Spinal cord (tissue), 10 donors: Measurements from ENCODE around the gene CALN1. TPM values are rescaled to one million over a fixed set of nuclear protein-coding genes. Genes with fewer than 3 reads are reported as not detected.
A peak's percentile ranks its signal among the peaks of the same experiment; 100 is the strongest.

ENCODE experiments used
- DNase-seq, 6 donors: peaks; one replicate each; pipeline versions ENCODE4 v3.0.0 to v3.0.0-alpha.2; 2013 to 2015; ENCODE audit warnings: low spot score in 6 of 6, low read depth in 4 of 6
- H3K27ac ChIP-seq: one replicate; pipeline ENCODE4 v1.5.1; 2013; ENCODE audit warnings: low read depth, low read length, control low read depth
- H3K27me3 ChIP-seq: one replicate; pipeline ENCODE4 v1.6.1; 2013; ENCODE audit warnings: low read length; ENCODE audit not compliant: control insufficient read depth, insufficient read depth
- H3K36me3 ChIP-seq: one replicate; pipeline ENCODE4 v1.6.1; 2013; ENCODE audit warnings: low read length; ENCODE audit not compliant: control insufficient read depth, insufficient read depth
- H3K4me1 ChIP-seq: one replicate; pipeline ENCODE4 v1.6.1; 2013; ENCODE audit warnings: low read length; ENCODE audit not compliant: control insufficient read depth, insufficient read depth
- H3K4me3 ChIP-seq: one replicate; pipeline ENCODE4 v1.5.1; 2013; ENCODE audit warnings: low read depth, low read length, control low read depth
- H3K9me3 ChIP-seq: one replicate; pipeline ENCODE4 v1.6.1; 2013; ENCODE audit warnings: low read length; ENCODE audit not compliant: control insufficient read depth, insufficient read depth
- WGBS: methylation state at CpG from one replicate; pipeline ENCODE4 v1.1.5; 2013; ENCODE audit warnings: missing lambda C conversion rate; ENCODE audit not compliant: insufficient coverage; 5-methylcytosine and 5-hydroxymethylcytosine counted together
- polyA plus RNA-seq, 2 donors: library from polyadenylated mRNA; unstranded; fragments of 120-200 nt; gene quantifications; one replicate each; pipeline ENCODE4 v1.2.1, GENCODE V29; 2013; ENCODE audit not compliant: insufficient read length in 2 of 2
- total RNA-seq, 2 donors: library from RNA; depleted of rRNA in 1 of 2; stranded (reverse); fragments of 120-200 nt in 1 of 2; fragments of >200 nt in 1 of 2; gene quantifications; one replicate each; pipeline versions ENCODE4 v1.2.3 to v1.2.4, GENCODE V29; 2013 to 2014
- donor health status: healthy.

The CALN1 gene
- total and polyA plus RNA-seq, 4 donors = 14.7 to 30.0 (median 22.1) TPM

DNA sequence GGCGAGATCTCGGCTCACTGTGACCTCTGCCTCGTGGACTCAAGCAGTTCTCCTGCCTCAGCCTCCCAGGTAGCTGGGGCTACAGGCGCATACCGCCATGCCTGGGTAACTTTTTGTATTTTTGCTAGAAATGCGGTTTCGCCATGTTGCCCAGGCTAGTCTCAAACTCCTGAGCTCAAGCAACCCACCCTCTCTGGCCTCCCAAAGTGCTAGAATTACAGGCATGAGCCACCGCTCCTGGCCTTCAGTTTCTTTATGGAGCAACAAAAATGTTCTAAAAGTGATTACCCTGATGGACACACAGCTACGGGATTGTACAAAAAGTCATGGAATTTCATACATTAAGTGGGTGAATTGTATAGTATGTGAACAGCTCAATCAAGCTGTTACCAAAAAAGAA is 216.0 kb downstream of the CALN1 start:
- WGBS = 89% methylated on average over 5 of the region's 9 CpGs
- Histone ChIP-seq H3K27ac (no peak overlapping the region), H3K4me1 (no peaks in the 10 kb centered on the region), H3K27me3 (no peaks in the 10 kb centered on the region), H3K9me3 (no peaks in the 10 kb centered on the region), H3K4me3 (no peak overlapping the region), H3K36me3 (no peaks in the 10 kb centered on the region)
- DNase-seq = no peak

DNA sequence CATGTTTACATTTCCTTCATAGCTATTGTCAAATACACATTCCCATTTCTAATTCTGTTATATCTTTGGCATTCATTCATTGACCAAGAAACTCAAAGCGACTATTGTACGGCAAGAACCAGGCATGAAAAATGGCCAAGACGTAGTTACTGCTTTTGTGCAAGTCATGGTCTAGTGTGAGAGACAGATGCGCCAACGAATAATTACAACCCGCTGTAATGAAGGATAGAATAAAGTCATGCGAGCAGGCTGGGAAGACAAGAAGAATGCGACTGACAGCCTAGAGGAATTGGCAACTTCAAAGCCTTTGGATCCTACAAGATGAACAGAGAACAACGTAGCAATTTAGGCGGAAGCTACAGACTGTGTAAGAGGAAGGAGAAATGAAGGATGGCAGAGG is 221.2 kb downstream of the CALN1 start:
- Histone ChIP-seq H3K36me3 (no peaks in the 10 kb centered on the region), H3K27me3 (no peaks in the 10 kb centered on the region), H3K27ac (no peak overlapping the region), H3K4me1 (no peaks in the 10 kb centered on the region), H3K4me3 (no peak overlapping the region), H3K9me3 (no peaks in the 10 kb centered on the region)
- DNase-seq = peak in 2 of 6 donors; percentile 24 to 52
- WGBS = 41% methylated on average over 9 of the region's 10 CpGs

DNA sequence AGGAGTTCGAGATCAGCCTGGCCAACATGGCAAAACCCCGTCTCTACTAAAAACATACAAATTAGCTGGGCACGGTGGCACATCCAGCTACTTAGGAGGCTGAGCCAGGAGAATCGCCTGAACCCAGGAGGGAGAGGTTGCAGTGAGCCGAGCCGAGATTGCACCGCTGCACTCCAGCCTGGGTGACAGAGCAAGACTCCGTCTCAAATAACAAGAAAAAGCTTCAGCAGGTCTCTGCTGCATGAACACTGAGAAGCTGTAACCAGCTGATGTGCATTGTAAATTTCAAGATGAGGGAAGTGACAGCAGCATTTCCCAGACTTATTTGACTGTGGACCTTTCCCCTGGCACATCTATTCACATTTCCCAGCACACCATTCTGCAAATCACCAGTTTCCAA is 222.0 kb downstream of the CALN1 start:
- H3K4me1 ChIP-seq = no peaks in the 10 kb centered on the region
- H3K27ac ChIP-seq = no peak overlapping the region
- H3K4me3 ChIP-seq = no peak overlapping the region
- no peaks in the 10 kb centered on the region for H3K9me3 ChIP-seq
- DNase-seq = peak in 1 of 6 donors; percentile 4
- 91% methylated on average over 8 of the region's 8 CpGs for WGBS
- no peaks in the 10 kb centered on the region for H3K36me3 ChIP-seq
- no peaks in the 10 kb centered on the region for H3K27me3 ChIP-seq

DNA sequence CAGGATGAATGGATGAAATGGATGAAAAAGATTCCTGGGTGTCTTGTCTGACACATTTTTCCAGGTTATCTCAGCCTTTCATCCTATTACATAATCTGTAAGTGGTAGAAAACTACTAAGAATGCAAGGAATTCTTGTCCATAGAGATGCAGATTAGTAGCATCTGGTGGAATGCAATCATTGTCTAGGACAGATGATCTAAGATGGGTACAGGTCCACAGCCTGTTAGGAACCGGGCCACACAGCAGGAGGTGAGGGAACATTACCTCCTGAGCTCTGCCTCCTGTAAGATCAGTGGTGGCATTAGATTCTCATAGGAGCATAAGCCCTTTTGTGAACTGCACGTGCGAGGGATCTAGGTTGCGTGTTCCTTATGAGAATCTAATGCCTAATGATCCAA is 225.0 kb downstream of the CALN1 start:
- Histone ChIP-seq H3K4me3 (no peak overlapping the region), H3K36me3 (no peaks in the 10 kb centered on the region), H3K27me3 (no peaks in the 10 kb centered on the region), H3K4me1 (no peaks in the 10 kb centered on the region), H3K9me3 (no peaks in the 10 kb centered on the region), H3K27ac (no peak overlapping the region)
- 93% methylated on average over 4 of the region's 4 CpGs for WGBS
- no peak for DNase-seq

DNA sequence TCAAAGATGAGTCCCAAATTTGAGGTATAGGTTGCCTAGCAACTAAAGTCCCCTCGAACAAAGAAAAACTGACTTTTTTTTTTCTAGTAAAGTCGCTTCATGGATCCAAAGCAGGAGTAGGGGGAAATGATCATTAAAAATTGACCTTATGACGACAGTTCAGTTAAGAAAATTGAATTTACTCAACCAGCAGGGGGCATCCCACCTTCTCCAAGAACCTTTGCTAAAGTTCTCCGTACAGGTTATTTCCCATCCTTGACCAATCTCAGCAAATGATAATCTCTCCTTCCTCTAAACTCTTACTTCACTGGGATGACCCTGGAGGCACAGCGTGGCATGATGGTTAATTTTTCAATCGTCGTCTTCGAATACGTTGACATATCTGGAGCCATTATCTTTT is 228.3 kb downstream of the CALN1 start:
- no peak overlapping the region for H3K4me3 ChIP-seq
- no peaks in the 10 kb centered on the region for H3K27me3 ChIP-seq
- H3K36me3 ChIP-seq = no peaks in the 10 kb centered on the region
- no peak overlapping the region for H3K27ac ChIP-seq
- H3K4me1 ChIP-seq = no peaks in the 10 kb centered on the region
- peak in 1 of 6 donors; percentile 6 for DNase-seq
- H3K9me3 ChIP-seq = no peaks in the 10 kb centered on the region
- 90% methylated on average over 7 of the region's 9 CpGs for WGBS

DNA sequence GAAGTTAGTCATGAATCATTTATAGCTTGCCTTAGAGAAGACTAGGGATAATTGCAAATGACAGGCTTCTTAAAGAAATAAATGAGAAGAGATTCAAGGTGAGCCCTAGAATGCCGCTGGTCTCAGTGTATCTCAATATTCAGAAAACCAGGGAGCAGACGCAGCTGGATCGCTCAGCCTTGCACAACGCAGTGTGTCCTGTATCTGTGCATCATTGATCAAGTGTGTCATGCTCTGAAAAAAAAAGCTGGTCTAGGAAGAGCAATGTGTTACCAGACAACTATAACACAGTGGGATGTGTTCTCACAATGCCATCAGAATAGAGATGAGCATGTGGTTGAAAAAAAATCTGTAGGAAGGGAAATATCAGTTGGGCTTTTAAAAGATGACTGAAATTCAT is 230.1 kb downstream of the CALN1 start:
- DNase-seq = peak in 1 of 6 donors; percentile 38
- Histone ChIP-seq H3K9me3 (no peaks in the 10 kb centered on the region), H3K36me3 (no peaks in the 10 kb centered on the region), H3K27ac (no peak overlapping the region), H3K27me3 (no peaks in the 10 kb centered on the region), H3K4me3 (no peak overlapping the region), H3K4me1 (no peaks in the 10 kb centered on the region)
- 81% methylated on average over 2 of the region's 4 CpGs for WGBS

DNA sequence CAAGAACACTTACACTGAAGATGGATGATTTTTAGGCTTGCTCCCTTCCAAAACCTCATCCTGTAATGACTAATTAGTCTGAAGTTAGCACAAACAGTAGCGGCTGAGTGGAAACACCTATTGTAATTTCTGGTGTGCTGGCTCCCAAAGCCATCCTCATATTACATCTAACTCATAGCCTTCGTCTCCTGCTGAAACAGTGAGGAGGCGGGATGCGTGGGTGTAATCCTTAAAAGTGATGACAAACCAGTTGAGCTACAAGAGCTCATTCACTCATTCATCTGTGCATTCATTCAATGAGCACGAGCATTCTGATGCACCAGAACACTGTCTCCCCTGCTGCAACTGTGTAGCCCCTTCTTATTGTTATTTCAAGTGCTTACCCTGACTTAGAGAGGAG is 235.3 kb downstream of the CALN1 start:
- Histone ChIP-seq H3K4me3 (no peak overlapping the region), H3K36me3 (no peaks in the 10 kb centered on the region), H3K27ac (no peak overlapping the region), H3K4me1 (no peaks in the 10 kb centered on the region), H3K9me3 (peaks cover 8% of the 10 kb centered on the region), H3K27me3 (no peaks in the 10 kb centered on the region)
- 20% methylated on average over 1 of the region's 5 CpGs for WGBS
- no peak for DNase-seq

DNA sequence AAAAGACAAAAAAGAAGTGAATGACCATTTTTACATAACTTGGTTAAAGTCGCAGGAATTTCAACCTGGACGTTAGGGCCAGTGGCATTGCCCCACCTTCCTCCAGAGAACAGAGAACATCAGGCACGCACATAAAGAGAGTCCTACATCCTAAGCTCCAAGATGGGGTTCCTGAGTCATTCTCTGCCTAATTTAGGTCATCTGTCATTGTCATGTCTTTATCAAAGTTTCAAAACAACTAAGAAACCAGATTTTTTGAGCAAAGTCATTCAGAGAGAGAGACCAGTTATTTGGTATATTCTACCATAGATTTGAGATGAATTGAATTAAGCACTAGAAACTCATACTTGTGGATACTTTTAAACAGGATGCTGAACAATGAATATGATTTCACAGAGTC is 241.7 kb downstream of the CALN1 start:
- H3K36me3 ChIP-seq = no peaks in the 10 kb centered on the region
- peaks cover 8% of the 10 kb centered on the region for H3K9me3 ChIP-seq
- WGBS = 94% methylated on average over 2 of the region's 3 CpGs
- DNase-seq = no peak
- no peaks in the 10 kb centered on the region for H3K4me1 ChIP-seq
- no peaks in the 10 kb centered on the region for H3K27me3 ChIP-seq
- H3K27ac ChIP-seq = no peak overlapping the region
- no peak overlapping the region for H3K4me3 ChIP-seq

DNA sequence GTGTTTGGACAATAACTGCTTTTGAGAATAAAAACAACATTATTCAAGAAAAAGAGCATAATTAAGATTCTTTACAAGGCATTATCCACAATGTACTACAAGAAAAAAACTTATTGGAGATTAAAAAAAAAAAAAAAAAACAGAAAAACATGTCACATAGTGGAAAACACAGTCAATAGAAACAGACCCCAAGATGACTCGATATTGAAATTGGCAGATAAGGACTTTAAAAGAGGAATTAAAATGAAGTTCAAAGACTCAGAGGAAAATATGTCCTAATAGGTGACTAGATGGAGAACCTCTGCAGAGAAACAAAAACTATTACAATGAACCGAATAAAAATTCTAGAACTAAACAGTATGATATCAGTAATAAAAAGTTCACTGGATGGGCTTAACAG is 248.9 kb downstream of the CALN1 start:
- no peak overlapping the region for H3K27ac ChIP-seq
- DNase-seq = no peak
- no peaks in the 10 kb centered on the region for H3K4me1 ChIP-seq
- H3K27me3 ChIP-seq = no peaks in the 10 kb centered on the region
- no peaks in the 10 kb centered on the region for H3K36me3 ChIP-seq
- WGBS = no CpG with 5 or more reads among the region's 2 CpGs
- H3K4me3 ChIP-seq = no peak overlapping the region
- peaks cover 6% of the 10 kb centered on the region for H3K9me3 ChIP-seq

DNA sequence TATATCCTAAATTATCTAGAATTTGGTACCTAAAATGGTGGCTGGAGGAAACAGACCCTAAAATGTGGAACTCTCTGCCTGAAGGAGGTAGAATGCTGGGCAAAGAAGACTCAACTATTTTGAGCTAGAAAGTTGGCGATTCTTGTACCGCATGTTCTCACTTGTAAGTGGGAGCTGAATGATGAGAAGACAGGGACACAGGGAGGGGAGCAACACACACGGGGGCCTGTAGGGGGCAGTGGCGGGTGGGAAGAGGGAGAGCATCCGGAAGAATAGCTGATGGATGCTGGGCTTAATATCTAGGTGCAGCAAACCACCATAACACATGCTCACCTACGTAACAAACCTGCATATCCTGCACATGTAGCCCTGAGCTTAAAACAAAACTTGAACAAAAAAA is 250.6 kb downstream of the CALN1 start:
- WGBS = 100% methylated on average over 2 of the region's 6 CpGs
- Histone ChIP-seq H3K36me3 (no peaks in the 10 kb centered on the region), H3K27me3 (no peaks in the 10 kb centered on the region), H3K4me3 (no peak overlapping the region), H3K4me1 (no peaks in the 10 kb centered on the region), H3K9me3 (peaks cover 6% of the 10 kb centered on the region), H3K27ac (no peak overlapping the region)
- no peak for DNase-seq
